SKM-1 treated with dmso at 0.1 percent for 144 hours (cell line): ENCODE results near the gene MAGI1.

Source experiments
- DNase-seq: peaks from one replicate; lab custom pipeline; 2025; ENCODE audit not compliant: unreplicated experiment; lab: John Stamatoyannopoulos, UW

The MAGI1 gene

GRCh38 chr3:65650247-65650646 is 388.5 kb downstream of the MAGI1 start:
- no peak for DNase-seq

DNA sequence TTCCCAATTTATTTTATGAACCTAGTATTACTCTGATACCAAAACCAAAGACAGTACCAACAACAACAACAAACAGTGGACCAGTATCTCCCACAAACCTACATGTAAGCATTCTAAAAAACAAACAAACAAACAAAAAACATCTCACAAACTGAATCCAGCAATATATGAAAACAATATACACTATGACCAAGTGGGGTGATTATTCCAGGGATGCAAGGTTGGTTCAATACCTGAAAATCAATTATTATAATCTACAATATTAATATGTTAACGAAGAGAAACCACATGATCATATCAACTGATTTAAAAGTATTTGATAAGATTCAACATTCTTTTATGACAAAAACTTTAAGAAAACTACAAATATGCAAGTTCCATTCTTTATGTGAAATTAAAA is 391.3 kb downstream of the MAGI1 start:
- no peak for DNase-seq

GRCh38 chr3:65642883-65643282 is 395.8 kb downstream of the MAGI1 start:
- no peak for DNase-seq

- DNase-seq = no peak
These were observed 396.9 kb downstream of the MAGI1 start for GRCh38 chr3:65641777-65642176.

DNA sequence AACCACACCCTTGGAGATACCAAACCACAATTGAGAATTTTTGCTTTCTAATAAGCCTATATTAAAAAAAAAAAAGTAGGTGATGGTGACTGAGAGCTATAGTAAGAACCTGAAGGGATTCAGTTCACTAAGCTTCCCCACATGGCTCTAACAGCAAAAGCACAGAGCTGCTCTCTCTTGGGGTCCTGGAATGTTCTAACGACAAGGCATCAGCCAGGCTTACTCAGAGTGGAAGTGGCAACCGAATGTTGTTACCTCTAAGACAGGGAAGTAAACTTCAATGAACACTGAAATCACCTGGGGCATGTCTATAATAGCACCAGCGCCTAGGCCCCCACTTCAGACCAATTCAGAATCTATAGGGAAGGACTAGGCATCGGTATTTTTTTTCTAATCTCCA is 397.7 kb downstream of the MAGI1 start:
- no peak for DNase-seq

DNA sequence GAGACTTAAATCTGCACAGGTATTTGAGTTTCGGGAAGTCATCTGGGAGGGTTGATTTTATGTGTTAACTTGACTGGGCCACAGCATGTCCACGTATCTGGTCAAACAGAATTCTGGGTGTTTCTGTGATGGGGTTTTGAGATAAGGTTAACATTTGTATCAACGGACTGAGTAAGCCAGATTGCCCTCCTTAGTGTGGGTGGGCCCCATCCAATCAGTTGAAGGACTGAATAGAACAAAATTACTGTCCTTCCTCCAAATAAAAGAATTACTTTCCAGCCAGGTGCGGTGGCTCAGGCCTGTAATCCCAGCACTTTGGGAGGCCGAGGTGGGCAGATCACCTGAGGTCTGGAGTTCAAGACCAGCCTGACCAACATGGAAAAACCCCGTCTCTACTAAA is 399.3 kb downstream of the MAGI1 start:
- no peak for DNase-seq

- DNase-seq = no peak
These were observed 400.4 kb downstream of the MAGI1 start for GRCh38 chr3:65638301-65638700.

- no peak for DNase-seq
These were observed 402.4 kb downstream of the MAGI1 start for GRCh38 chr3:65636326-65636725.

GRCh38 chr3:65635657-65636056 is 403.1 kb downstream of the MAGI1 start:
- DNase-seq = no peak

GRCh38 chr3:65633018-65633638 is 405.6 kb downstream of the MAGI1 start:
- DNase-seq = no peak

- no peak for DNase-seq
These were observed 406.3 kb downstream of the MAGI1 start for GRCh38 chr3:65632414-65632813.

- no peak for DNase-seq
These were observed 409.7 kb downstream of the MAGI1 start for GRCh38 chr3:65628978-65629377.

- DNase-seq = no peak
These were observed 411.7 kb downstream of the MAGI1 start for GRCh38 chr3:65627062-65627461.

DNA sequence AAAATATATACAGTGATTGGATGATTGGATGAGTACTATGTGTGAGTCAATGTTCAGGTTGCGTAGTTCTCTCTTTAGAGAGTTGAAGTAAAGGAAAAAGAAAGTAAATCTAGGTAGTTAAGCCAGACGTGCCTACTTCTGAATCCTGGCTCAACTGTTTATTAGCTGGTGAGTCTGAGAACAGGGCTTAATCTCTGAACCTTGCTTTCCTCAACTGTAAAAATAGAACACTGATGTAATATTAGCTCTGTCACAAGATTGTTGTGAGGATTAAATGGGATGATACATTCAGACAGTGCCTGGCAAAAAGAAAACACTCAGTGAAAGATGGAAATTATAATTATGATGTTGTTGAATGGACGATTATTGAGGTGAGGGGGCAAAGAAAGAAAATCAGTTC is 413.4 kb downstream of the MAGI1 start:
- DNase-seq = no peak

- no peak for DNase-seq
These were observed 415.4 kb downstream of the MAGI1 start for GRCh38 chr3:65623362-65623761.

DNA sequence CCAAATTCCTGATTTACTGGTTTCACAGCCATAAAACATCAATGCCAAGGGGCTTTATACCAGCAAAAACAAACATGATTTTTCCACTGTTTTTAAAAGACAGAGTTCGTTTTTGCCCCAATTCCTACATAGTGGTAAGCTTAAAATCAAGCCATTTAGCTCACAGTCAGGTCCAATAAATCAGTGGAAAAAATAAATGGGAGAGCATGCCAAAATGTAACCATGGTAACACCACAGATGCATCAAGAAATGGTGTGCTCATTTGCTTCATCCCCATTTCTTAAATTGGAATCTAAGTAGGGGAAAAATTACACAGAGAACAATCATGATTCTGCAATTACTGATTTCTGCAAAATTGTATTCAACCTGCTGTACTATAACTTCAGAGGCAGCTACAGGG is 418.8 kb downstream of the MAGI1 start:
- no peak for DNase-seq

- no peak for DNase-seq
These were observed 419.3 kb downstream of the MAGI1 start for GRCh38 chr3:65619451-65619881.

DNA sequence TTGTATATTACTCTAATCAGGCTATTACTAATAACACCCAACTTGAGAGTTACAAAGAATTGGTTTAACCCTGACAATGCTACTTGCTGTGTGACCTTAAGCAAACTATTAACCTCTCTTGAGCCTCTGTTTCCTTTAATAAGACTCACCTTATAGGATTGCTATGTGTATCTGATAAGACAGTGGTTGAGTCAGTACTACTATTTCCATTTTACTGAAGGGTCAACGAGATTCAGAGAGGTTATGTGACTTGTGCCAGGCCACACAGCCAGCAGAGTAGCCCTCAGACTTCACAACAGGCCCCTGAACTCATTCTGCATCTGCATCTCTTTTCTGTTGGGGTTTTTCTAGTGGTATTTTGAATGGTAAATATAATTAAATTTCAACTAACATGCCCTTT is 420.1 kb downstream of the MAGI1 start:
- DNase-seq = no peak

DNA sequence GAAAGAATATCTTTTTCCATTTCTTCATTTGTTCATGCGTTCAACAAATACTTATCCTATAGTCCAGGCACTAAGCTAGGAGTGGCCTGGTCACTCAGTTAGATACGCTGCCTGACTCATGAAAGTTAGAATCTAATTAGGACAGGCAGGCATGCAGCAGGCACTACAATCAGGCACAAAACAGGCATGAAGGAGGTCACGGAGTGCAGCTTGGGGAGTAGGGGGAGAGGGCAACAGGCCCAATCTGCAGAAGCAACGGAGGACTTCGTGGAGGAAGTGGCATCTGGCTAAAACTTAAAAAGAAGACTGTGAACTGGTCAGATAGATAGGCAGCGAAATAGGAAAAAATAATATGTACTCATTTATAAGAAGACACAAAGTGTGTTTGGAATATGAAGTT is 420.9 kb downstream of the MAGI1 start:
- no peak for DNase-seq

GRCh38 chr3:65617209-65617608 is 421.5 kb downstream of the MAGI1 start:
- DNase-seq = no peak

GRCh38 chr3:65616563-65616962 is 422.2 kb downstream of the MAGI1 start:
- DNase-seq = no peak

GRCh38 chr3:65615329-65615728 is 423.4 kb downstream of the MAGI1 start:
- DNase-seq = no peak

- no peak for DNase-seq
These were observed 424.1 kb downstream of the MAGI1 start for GRCh38 chr3:65614585-65614984.
